Activated naive CD8-positive, alpha-beta T cell treated with anti-CD3 and anti-CD28 coated beads, Interleukin-2, amount 50 U/mL, for 16 hours (primary cell): ENCODE measurements around the gene TMEM63C.

Experiments used
- DNase-seq: peaks from one replicate; pipeline ENCODE4 v3.0.0-alpha.2; 2020; ENCODE audit warnings: low read depth, low spot score

Gene TMEM63C

GRCh38 chr14:77181603-77182437 is at the start of gene TMEM63C:
TSS of gene TMEM63C (plus strand) at chr14:77181798. CDS start at chr14:77218814, 37,016 bp downstream.
- DNase-seq: peak; percentile 48

- no peak for DNase-seq
These were observed 49.6 kb upstream of the TMEM63C start for GRCh38 chr14:77131871-77132486.

- DNase-seq: peak; percentile 11
These were observed 47.8 kb upstream of the TMEM63C start for GRCh38 chr14:77133720-77134338.

- no peak for DNase-seq
These were observed 42.6 kb upstream of the TMEM63C start for GRCh38 chr14:77139022-77139421.

- no peak for DNase-seq
These were observed 41.8 kb upstream of the TMEM63C start for GRCh38 chr14:77139540-77140358.

- no peak for DNase-seq
These were observed 41.0 kb upstream of the TMEM63C start for GRCh38 chr14:77140359-77141213.

GRCh38 chr14:77141214-77142004 is 40.2 kb upstream of the TMEM63C start, which contains the start of gene ZDHHC22:
TSS of gene ZDHHC22 (minus strand) at chr14:77141791. CDS start at chr14:77139738, 2,053 bp downstream.
- no peak for DNase-seq

- no peak for DNase-seq
These were observed 39.4 kb upstream of the TMEM63C start for GRCh38 chr14:77142005-77142800.

- DNase-seq: no peak
These were observed 38.5 kb upstream of the TMEM63C start for GRCh38 chr14:77143071-77143470.

GRCh38 chr14:77144412-77145115 is 37.0 kb upstream of the TMEM63C start:
- no peak for DNase-seq

GRCh38 chr14:77145975-77146740 is 35.4 kb upstream of the TMEM63C start:
- no peak for DNase-seq

GRCh38 chr14:77148510-77149231 is 32.9 kb upstream of the TMEM63C start:
- no peak for DNase-seq

GRCh38 chr14:77151245-77151644 is 30.4 kb upstream of the TMEM63C start:
- no peak for DNase-seq

- DNase-seq: no peak
These were observed 29.5 kb upstream of the TMEM63C start for GRCh38 chr14:77151918-77152588.

GRCh38 chr14:77153802-77154201 is 27.8 kb upstream of the TMEM63C start:
- DNase-seq: no peak

- no peak for DNase-seq
These were observed 27.2 kb upstream of the TMEM63C start for GRCh38 chr14:77154421-77154820.
